Activated CD4-positive, alpha-beta T cell treated with anti-CD3 and anti-CD28 coated beads, Interleukin-2, amount 50 U/mL, for 1 hour (primary cell): ENCODE measurements around the gene GBF1.

Experiments used
- DNase-seq: peaks from one replicate; pipeline ENCODE4 v3.0.0-alpha.2; 2020

GBF1 gene

GRCh38 chr10:102396730-102397151 lies 151.4 kb downstream of the GBF1 start:
- peak; percentile 10 for DNase-seq

- DNase-seq, result peak; percentile 4
Measured at GRCh38 chr10:102397222-102398171, 152.2 kb downstream of the GBF1 start.

DNA sequence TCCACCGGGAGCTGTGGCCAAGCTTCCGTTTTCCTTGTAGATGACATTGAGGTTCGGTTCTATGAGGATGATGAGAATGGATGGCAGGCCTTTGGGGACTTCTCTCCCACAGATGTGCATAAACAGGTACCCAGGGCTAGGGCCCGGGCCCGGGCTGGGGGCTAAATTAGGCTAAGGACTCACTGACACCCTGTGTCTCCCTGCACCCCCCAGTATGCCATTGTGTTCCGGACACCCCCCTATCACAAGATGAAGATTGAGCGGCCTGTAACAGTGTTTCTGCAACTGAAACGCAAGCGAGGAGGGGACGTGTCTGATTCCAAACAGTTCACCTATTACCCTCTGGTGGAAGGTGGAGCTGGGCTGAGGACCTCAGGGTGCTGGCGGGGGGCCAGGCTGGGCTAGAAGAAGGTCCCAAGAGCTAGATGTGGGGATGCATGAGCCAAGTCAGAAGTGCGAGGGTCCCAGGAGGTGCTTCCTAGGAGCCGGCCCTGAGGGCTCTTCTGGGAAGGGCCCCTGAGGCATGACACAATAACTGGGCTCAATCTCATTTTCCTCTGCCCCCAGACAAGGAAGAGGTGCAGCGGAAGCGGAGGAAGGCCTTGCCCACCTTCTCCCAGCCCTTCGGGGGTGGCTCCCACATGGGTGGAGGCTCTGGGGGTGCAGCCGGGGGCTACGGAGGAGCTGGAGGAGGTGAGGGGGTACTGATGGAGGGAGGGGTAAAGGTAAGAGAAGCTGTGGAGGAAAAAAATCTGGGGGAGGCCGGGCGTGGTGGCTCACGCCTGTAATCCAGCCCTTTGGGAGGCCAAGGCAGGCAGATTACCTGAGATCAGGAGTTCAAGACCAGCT lies 153.1 kb downstream of the GBF1 start:
- DNase-seq, result no peak

- DNase-seq, result peak; percentile 87
Measured at GRCh38 chr10:102399217-102400021, 154.1 kb downstream of the GBF1 start.

- no peak for DNase-seq
Measured at GRCh38 chr10:102400076-102400475, 154.7 kb downstream of the GBF1 start.

GRCh38 chr10:102400598-102401341 lies 155.4 kb downstream of the GBF1 start:
- no peak for DNase-seq

- no peak for DNase-seq
Measured at GRCh38 chr10:102401342-102401654, 156.0 kb downstream of the GBF1 start.

DNA sequence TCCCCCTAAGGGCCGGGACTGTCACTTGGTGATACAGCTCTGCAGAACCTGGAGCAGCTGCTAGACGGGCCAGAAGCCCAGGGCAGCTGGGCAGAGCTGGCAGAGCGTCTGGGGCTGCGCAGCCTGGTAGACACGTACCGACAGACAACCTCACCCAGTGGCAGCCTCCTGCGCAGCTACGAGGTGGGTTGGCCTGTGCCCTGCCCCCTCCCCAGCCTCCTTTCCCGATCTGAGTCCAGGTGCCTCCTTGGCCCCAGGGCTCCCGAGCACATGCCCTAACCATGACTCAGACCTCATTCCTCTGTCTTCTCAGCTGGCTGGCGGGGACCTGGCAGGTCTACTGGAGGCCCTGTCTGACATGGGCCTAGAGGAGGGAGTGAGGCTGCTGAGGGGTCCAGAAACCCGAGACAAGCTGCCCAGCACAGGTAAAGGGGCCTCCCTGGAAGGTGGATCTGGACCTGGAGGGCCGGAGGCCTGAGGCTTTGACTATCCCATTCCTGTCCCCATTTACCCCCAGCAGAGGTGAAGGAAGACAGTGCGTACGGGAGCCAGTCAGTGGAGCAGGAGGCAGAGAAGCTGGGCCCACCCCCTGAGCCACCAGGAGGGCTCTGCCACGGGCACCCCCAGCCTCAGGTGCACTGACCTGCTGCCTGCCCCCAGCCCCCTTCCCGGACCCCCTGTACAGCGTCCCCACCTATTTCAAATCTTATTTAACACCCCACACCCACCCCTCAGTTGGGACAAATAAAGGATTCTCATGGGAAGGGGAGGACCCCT lies 156.6 kb downstream of the GBF1 start:
- DNase-seq, result no peak

DNA sequence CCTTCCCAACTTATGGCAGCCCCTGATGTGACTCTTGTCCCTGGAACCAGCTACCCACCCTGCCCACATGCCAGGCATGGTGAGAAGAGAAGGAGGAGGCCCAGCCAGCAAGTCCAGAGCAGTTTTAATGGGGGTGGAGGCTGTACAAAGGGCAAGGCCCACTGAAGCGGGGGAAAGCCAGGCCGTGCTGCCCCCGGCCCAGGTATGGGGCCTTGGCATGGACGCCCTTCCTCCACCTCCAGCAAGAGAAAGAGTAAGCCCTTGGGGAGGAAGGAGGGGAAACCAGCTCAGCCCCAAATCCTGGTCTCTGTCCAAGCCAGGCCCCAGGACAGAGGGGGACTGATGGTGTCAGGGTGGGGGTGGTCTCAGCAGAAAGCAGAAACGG lies 157.2 kb downstream of the GBF1 start:
- DNase-seq, result no peak

DNA sequence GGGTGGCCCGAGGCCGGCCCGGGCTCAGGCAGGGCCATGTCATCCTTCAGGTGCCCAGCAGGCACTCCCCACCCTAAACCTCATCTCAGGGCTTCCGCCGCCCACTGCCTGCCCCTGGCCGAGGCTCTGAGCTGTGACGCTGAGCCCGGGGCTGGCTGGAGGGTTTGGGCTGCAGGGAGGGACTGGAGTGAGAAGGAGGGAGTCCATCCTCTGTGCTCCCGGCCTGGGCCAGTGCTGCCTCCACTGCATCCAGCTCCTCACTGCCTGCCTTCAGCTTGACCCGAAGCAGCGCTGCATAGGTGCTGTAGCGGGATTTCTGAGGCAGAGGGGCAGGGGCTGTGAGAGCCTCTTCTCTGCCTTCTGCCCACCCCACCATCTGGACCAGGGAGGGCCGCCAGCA lies 157.8 kb downstream of the GBF1 start:
- no peak for DNase-seq

DNA sequence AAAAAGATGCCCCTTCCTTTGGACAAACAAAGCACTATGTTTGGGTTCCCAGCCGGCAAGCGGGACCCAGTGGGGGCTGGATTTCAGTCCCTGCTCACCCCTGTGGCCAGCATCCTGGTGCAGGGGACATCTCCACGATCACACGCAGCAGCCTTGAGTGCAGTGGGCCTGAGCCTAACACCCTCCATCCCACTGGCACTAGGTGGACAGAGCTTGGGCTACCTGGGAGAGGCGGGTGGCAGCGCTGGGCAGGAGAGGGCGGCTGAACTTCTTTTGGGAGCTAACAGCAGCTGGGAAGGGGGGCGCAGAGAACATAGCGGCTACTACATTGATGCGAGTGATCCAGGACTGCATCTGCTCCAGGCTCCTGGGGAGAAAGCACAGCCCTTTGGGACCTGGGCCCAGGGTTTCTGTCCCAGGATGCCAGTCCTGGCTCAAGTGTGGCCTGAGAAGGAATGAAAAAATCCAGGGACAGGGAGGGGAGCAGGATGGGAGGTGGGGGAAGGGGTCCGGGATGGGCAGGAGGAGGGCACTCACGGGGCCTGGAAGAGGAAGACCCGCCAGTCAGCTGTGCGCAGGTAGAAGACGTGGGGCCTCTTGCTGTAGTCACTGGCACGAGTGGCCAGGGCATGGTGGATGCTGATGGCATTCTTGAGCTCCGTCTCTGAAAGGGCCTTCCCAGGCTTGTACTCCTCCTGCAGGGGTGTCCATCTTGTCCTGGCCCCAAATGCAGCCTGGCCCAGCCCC lies 159.2 kb downstream of the GBF1 start:
- DNase-seq, result no peak

- DNase-seq, result no peak
Measured at GRCh38 chr10:102405108-102405571, 159.8 kb downstream of the GBF1 start.

- no peak for DNase-seq
Measured at GRCh38 chr10:102405632-102406031, 160.3 kb downstream of the GBF1 start.

DNA sequence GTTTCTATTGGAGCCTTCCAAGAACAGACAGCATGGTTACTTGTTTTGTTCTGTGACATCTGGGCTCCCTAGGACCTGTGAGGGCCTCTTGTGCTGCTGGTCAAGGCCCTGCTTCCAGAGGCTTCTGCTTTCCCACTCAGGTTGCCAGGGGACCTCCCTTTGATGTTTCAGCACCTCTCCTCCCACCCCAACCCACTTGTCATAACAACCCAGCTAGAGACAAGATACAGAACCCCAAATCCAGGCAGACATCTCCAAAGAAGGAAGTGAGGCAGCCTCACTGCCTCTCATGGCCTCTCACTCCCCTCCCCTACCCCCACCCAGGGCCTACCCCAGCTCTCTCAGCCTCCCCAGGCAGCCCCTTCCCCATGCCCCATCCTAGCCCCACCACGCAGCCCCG lies 161.5 kb downstream of the GBF1 start:
- DNase-seq, result no peak

DNA sequence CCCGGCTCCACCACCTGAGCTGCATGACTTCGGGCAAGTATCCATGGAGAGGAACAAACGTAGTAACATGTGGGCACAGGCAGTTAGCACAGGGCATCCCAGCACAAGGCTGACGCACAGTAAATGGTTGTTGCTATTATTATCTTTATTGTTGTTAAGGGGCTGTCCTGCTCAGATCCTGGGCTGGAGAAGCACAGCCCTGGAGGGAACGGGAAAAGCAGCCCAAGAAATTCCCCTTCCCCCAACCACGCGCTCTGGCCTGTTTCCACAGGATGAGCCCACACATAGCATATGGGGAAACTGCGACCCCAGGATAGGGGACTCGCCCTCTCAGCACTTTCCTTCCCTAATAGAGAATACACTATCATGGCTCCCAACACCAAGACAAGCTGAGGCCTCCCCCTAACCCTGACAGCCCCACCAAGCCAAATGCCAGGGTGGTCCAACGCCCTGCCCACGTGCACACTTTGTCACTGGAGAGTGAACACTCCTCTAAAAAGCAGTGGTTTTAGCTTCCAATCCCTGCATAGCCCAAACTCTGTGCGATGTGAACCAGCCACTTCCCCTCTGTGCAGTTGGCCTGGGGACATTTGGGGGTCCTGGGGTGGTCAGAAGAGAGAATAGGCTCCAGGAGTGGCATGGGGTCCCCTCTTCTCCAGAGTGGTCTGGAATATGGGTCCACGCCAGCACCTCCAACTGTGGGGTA lies 162.2 kb downstream of the GBF1 start:
- no peak for DNase-seq

DNA sequence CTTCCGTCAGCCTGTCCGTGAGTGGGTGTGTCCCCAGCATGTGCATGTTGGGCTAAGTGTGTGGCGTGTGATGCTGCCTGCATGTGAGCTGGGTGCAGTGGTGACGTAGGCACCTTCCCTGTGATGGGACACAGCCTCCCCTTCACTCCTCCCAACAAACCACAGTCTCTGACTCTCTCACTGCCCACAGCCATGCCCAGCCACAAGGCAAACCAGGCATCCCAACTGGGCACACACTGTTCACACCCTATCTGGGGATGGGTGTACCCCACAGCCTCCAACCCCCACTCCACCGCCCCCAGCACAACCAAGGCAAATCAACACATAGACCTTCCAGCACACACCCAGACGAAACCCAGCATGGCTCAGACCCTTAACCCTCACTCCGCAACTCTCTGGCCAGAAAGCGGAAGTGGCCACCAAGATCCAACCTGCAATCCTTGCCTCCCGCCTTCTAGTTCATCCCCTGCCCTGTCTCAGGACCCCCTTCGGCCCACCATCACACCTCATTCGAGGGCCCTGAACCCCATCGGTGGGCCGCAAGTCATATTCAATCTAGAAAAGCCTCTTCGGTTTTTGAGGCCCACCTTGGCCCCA lies 162.9 kb downstream of the GBF1 start:
- DNase-seq, result peak; percentile 16

DNA sequence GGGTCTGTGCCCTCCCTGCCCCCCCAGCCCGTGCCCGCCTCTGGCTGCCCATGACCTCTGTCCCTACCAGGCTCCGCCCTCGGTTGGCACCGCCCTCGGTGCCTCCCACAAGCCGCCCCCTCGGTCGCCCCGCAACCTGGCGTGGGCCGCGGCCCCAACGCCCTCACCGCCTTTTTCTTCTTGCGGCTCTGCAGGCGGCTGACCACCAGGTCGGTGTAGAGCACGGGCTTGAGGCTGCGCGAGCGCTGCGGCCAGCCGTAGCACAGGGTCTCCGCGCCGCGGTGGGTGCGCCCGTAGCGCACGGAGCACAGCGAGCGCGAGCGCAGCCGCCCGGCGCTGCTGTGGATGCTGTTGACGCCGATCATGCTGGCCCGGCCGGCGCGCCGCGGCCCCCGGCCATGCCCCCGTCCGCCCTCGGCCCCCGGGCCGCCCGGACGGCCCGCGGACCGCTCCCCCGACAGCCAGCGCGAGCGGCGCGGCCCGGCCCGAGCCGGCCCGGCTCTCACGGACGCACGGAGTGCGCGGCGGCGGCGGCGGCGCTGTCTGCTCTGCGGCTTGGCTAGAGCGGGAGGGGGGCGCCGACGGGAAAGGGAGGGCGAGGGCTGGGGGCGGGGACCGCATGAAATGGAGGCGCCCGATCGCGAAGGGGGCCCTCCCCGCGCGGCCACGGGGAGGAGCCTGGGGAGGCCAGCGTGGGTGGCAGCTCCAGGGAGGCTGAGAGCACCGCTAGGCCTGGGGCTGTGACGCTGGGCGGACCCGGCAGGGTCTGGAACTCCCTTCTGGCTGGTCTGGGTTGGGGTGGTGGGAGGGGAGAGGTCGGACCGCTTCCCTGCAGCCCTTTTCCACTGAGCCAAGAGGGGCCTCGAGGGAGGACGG lies 163.6 kb downstream of the GBF1 start:
- DNase-seq, result peak; percentile 72

- no peak for DNase-seq
Measured at GRCh38 chr10:102409604-102410428, 164.5 kb downstream of the GBF1 start.
